Right lung (tissue), 5 donors: ENCODE measurements around the gene POLR3B. TPM values are rescaled to one million over a fixed set of nuclear protein-coding genes. Genes with fewer than 3 reads are reported as not detected.

Experiments
- DNase-seq, 2 donors: peaks; one replicate each; pipeline ENCODE4 v3.0.0-alpha.2; 2013
- polyA plus RNA-seq, 5 donors: library from polyadenylated mRNA; unstranded; fragments of 120-200 nt; gene quantifications; one replicate each; pipeline versions ENCODE4 v1.2.1 to v1.2.3, GENCODE V29; 2013; ENCODE audit warnings: inconsistent platforms in 1 of 5, low replicate concordance in 1 of 5; ENCODE audit not compliant: insufficient read length in 5 of 5, insufficient read depth in 1 of 5

POLR3B gene
- polyA plus RNA-seq, 5 donors: 11.1 to 14.7 (median 13.5) TPM

- no peak for DNase-seq
Observed at GRCh38 chr12:106409878-106410277, 52.3 kb downstream of the POLR3B start.

DNA sequence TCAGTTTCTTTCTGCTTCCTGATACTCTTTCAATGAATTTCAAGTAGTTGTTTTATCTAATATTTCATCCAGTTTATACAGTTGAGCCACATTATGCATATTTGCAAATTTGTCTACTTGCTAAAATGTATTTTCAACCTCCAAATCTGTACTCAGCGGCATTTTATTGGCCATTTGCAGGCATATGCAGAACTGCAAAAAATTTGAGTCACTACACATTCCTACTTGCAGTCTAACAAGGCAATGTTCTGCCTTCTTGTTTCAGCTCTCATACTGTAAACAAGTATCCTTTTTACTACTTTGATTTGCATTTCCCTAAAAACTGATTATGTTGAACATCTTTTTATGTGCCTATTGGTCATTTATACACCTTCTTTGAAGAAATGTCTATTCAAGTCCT, 55.0 kb downstream of the POLR3B start:
- no peak for DNase-seq

- DNase-seq: no peak
Observed at GRCh38 chr12:106415134-106415533, 57.6 kb downstream of the POLR3B start.

DNA sequence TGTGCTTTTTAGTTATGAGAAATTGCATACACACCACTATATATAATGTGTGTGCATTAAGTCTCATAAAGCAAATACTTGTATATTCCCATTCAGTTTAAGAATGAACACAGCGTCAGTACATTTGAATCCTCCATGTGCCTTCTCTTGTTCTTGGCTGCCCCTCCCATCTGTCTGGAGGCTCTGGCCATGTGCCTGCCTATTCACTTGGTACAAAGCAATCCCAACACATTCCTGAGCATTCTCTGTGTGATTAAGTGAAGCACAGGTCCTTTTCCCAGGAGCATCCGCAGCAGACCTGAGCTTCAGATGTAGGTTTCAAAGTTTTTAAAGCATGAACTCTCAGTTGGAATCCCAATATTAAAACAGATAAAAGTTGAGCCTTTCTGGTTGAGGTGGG, 58.7 kb downstream of the POLR3B start:
- no peak for DNase-seq

GRCh38 chr12:106417926-106418910, 60.7 kb downstream of the POLR3B start:
- no peak for DNase-seq

DNA sequence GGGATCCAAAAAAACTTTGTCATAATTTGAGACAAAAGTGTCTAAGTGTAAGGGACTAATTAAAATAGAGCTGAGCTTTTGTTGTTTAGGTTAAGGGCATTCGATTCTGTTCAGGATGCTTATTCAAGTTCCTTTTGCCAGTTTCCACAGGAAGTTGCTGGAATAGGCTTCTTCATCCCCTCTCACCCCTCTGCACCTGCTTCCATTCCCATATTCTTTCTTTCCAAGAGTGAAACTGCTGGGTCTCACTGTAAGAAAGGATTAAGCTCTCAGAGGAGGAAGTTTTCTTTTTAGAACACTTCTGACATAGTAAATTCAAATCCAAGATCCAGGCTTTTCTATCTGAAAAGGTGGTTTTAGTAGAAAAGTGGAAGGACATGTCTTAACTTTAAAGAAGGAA, 61.4 kb downstream of the POLR3B start:
- no peak for DNase-seq

DNA sequence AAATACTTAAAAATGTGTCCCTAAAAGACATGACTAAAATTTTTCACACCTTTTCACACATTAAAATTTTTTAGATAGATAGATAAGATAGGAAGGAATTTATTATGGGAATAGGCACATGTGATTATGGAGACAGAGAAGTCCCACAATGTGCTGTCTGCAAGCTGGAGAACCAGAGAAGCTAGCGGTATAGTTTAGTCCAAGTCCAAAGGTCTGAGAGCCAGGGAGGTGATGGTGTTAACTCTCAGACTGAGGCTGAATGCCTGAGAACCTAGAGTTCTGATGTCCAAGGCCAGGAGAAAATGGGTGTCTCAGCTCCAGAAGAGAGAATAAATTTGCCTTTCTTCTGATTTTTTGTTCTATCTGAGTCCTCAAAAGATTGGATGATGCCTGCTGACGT, 65.7 kb downstream of the POLR3B start:
- no peak for DNase-seq

DNA sequence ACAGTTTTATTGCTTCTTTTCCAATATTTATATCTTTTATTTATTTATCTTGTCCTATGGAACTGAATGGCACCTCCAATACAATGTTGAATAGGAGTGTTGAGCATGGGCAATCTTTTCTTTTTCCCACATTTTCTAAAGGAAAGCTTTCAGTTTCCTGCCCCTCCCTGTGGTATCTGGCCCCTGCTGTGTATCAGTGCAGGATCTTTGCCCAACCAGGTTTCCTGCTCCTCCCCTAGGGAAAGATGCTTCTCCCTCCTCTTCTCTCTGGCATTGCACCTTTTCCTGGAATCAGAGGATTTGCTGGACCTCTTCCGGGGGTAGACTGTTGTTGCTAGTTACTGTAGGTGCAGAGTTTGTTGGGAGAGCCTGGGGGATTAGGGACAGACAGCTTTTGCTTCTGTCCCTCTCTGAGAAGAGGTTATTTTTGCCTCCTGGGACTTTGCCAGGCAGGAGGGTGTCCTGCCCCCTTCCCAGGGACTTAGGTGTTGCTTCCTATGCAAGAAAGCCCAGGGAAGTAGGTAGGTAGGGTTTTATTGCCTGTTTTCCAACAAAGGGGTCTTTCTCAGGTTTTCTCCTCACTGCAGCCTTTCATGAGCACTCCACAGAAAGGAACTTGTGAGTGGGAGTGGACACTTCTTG, 67.6 kb downstream of the POLR3B start:
- DNase-seq: no peak

GRCh38 chr12:106427917-106428316, 70.4 kb downstream of the POLR3B start:
- no peak for DNase-seq

DNA sequence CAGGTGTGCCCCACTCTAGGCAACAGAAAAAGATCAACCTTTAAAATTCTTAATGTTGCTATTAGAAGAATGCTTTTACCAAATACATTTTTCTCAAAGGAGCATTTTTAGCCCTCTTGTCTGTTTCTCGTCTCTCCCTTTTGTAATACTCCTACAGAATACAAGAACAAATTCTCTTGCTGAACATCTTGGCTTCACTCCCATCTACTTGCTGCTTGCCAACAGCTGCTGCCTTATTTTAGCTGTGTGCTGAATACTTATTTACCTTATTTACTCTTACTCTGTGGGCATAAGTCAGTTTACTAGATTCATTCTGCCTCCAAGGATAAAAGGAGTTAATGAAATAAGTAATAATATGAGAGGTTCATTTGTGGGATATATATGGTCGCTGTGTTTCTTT, 70.8 kb downstream of the POLR3B start:
- DNase-seq: peak; percentile 45 to 51

- no peak for DNase-seq
Observed at GRCh38 chr12:106429043-106429552, 71.5 kb downstream of the POLR3B start.

DNA sequence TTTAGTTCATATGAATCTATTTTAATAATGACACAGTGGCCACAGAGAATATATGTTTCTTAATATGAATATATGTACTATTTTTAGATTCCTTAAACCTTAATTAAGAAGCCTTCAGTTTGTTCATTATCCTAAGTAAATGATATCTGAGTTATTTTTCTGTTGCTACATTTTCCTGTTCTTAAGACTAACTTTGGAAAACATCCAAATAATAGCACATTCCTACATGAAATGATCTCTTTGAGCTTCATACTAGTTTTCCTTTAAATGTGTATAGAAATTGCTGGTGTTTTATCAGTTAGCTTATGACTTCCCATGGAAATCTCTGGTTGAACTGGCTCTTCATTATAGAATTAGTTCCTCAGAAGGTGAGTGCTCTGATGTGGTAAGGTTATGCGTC, 72.1 kb downstream of the POLR3B start:
- DNase-seq: no peak

DNA sequence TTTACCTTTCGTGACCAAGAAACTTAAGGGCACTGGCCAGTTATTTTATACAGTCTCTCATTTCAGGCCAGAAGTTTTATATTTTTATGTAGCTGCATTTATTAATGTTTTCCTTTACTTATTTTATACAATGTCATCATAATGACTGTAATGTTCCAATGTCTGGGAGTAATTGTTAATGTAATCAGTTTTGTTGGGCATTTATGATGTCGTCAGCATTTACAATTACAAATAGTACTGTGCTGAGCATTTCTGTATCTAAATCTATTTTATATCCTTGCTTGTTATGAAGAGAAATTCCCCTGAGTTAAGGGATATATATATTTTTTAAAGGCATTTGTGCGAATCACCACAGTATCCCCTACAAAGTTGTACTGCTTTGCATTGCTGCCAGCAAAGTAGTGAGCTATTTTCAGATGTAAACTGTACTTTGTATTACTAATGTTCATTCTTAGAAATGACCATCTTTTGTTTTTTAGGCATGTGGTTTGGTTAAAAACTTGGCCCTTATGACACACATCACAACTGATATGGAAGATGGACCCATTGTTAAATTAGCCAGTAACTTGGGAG, 74.4 kb downstream of the POLR3B start:
- no peak for DNase-seq

GRCh38 chr12:106433055-106433454, 75.5 kb downstream of the POLR3B start:
- DNase-seq: no peak

DNA sequence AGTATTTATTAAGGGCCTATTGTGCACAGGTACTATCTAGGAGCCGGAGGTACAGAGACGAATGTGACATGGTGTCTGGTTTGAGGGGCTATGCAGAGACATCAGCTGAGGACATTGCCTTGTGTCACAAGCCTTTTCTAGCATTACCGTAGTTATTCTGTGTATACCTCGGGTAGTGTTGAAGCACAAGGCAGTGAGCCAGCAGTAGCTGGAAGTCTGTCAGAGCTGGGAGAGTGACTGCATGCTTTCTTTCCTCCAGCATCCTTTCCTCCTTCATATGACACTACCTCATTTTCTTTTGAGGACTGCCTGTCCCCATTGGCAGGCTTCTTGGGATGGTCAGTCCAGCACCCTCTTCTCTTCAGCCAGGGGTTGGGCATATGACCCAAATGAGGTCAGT, 77.0 kb downstream of the POLR3B start:
- DNase-seq: no peak

- no peak for DNase-seq
Observed at GRCh38 chr12:106436164-106436563, 78.6 kb downstream of the POLR3B start.

GRCh38 chr12:106442575-106442974, 85.0 kb downstream of the POLR3B start:
- DNase-seq: no peak

- DNase-seq: no peak
Observed at GRCh38 chr12:106445053-106445452, 87.5 kb downstream of the POLR3B start.

GRCh38 chr12:106445959-106446358, 88.4 kb downstream of the POLR3B start:
- no peak for DNase-seq

GRCh38 chr12:106446419-106447092, 89.0 kb downstream of the POLR3B start:
- no peak for DNase-seq

DNA sequence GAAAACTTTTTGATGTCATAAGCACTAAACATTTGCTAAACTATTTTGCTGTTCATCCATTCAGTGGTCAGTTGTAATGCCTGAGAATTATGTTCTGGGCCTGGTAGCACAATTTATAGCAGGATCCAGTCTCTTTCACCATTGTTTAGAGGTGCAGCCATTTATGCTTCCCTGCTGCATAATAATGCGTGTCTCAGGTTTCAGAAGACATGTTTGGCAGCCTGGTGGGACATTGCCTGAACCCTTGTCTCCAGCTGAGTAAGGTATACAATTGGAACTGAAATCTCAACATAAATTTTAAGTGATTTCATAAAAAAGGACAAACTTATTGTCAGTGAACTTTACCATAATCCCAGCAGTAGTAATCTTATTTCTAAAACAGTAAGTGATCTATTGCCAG, 94.8 kb downstream of the POLR3B start:
- DNase-seq: no peak

DNA sequence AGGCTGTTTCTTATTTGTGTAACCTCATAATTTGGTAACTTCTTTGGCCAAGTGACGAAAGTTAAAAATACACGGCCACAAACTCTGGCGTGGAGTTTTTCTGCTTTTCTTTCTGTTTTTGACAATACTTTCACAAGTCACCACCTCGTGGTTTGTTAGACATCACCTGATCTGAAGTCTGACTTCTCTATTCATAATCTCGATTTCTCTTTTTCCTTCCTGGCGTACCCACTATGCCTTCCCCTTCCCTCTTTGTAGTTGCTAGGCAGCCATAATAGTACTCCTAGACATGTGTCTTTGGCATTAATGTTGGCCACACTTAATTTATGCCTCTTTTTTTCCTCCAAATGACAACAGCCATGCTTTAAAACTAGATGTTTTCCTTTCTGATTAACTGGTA, 97.6 kb downstream of the POLR3B start:
- peak in 1 of 2 donors; percentile 44 for DNase-seq
